GM19438 (cell line): ENCODE data around the gene HSPA9.

Source experiments
- ATAC-seq: cut with Tn5 transposase; IDR thresholded peaks from one replicate; pipeline ENCODE4 v1.9.1; 2021; ENCODE audit warnings: low read depth; ENCODE audit not compliant: unreplicated experiment

HSPA9 gene

GRCh38 chr5:138596105-138596881 is 21.1 kb upstream of the HSPA9 start:
- ATAC-seq: no peak

- no peak for ATAC-seq
These were observed 20.1 kb upstream of the HSPA9 start for GRCh38 chr5:138595180-138595795.

- ATAC-seq: no peak
These were observed 19.3 kb upstream of the HSPA9 start for GRCh38 chr5:138594305-138595058.

GRCh38 chr5:138588013-138588788 is 13.0 kb upstream of the HSPA9 start:
- ATAC-seq: no peak

- no peak for ATAC-seq
These were observed 10.0 kb upstream of the HSPA9 start for GRCh38 chr5:138585157-138585556.

- ATAC-seq: no peak
These were observed 8.9 kb upstream of the HSPA9 start for GRCh38 chr5:138583984-138584637.

GRCh38 chr5:138582959-138583358 is 7.8 kb upstream of the HSPA9 start:
- ATAC-seq: no peak

- ATAC-seq: no peak
These were observed 5.6 kb upstream of the HSPA9 start for GRCh38 chr5:138580777-138581176.

GRCh38 chr5:138580001-138580400 is 4.8 kb upstream of the HSPA9 start:
- ATAC-seq: no peak

GRCh38 chr5:138579517-138579863 is 4.3 kb upstream of the HSPA9 start:
- no peak for ATAC-seq

GRCh38 chr5:138577452-138577851 is 2.3 kb upstream of the HSPA9 start:
- ATAC-seq: no peak

GRCh38 chr5:138574744-138575193 is 432 bp downstream of the HSPA9 start:
- no peak for ATAC-seq

- no peak for ATAC-seq
These were observed 1.1 kb downstream of the HSPA9 start for GRCh38 chr5:138573949-138574670.

GRCh38 chr5:138573223-138573622 is 2.0 kb downstream of the HSPA9 start:
- no peak for ATAC-seq

- no peak for ATAC-seq
These were observed 4.3 kb downstream of the HSPA9 start for GRCh38 chr5:138570871-138571270.

- no peak for ATAC-seq
These were observed 5.4 kb downstream of the HSPA9 start for GRCh38 chr5:138569782-138570181.

- no peak for ATAC-seq
These were observed 7.0 kb downstream of the HSPA9 start for GRCh38 chr5:138568061-138568824.

GRCh38 chr5:138566792-138567191 is 8.4 kb downstream of the HSPA9 start:
- no peak for ATAC-seq
